Esophagus muscularis mucosa (tissue), 4 donors: ENCODE results near the gene TCERG1L. TPM values are rescaled to one million over a fixed set of nuclear protein-coding genes. Genes with fewer than 3 reads are reported as not detected.

Source experiments
- DNase-seq: peaks from one replicate; pipeline ENCODE4 v3.0.0-alpha.2; 2017; ENCODE audit errors: extremely low spot score
- H3K27ac ChIP-seq, 4 donors: fragments of 200-600 bp; sonication (generic); replicated peaks in 1 of 4; 1 replicate in 3 of 4; 2 replicates in 1 of 4; pipeline ENCODE4 v1.5.1; 2016 to 2019; ENCODE audit warnings: mild to moderate bottlenecking in 1 of 4
- H3K27me3 ChIP-seq, 4 donors: fragments of 200-600 bp; sonication (generic); one replicate each; pipeline versions ENCODE4 v1.5.1 to v1.6.0; 2016 to 2019
- H3K36me3 ChIP-seq, 4 donors: fragments of 200-600 bp; sonication (generic); one replicate each; pipeline ENCODE4 v1.5.1; 2016 to 2019
- H3K4me1 ChIP-seq, 4 donors: fragments of 200-600 bp; sonication (generic); one replicate each; pipeline ENCODE4 v1.5.1; 2016 to 2019
- H3K4me3 ChIP-seq, 4 donors: fragments of 200-600 bp; sonication (generic); 1 replicate in 2 of 4; 2 replicates in 2 of 4; pipeline ENCODE4 v1.5.1; 2016 to 2019; ENCODE audit warnings: mild to moderate bottlenecking in 4 of 4, moderate library complexity in 1 of 4
- H3K9me3 ChIP-seq, 4 donors: fragments of 200-600 bp; sonication (generic); 1 replicate in 3 of 4; 2 replicates in 1 of 4; pipeline ENCODE4 v1.5.1; 2016 to 2019
- EP300 ChIP-seq: sonication (generic); formaldehyde crosslinking; IDR thresholded peaks from one replicate; pipeline ENCODE4 v1.6.1; 2017; ENCODE audit warnings: antibody characterized with exemption
- POLR2A ChIP-seq: fragments of 450-650 bp; IDR thresholded peaks from one replicate; pipeline ENCODE4 v1.6.1; 2017; ENCODE audit warnings: antibody characterized with exemption, moderate library complexity, mild to moderate bottlenecking, low read depth
- POLR2AphosphoS5 ChIP-seq, 2 donors: sonication (generic); formaldehyde crosslinking; IDR thresholded peaks; one replicate each; pipeline ENCODE4 v1.6.1; 2017; ENCODE audit warnings: antibody characterized with exemption in 2 of 2
- WGBS: methylation state at CpG from one replicate; pipeline ENCODE4 v1.1.5; 2018; 5-methylcytosine and 5-hydroxymethylcytosine counted together
- intact Hi-C: fragments of 100-400 bp; cut with DNase I; formaldehyde crosslinking; loops from one replicate; pipeline ENCODE4 v1.15.1; 2023
- total RNA-seq, 4 donors: library from RNA; depleted of rRNA; stranded (reverse); fragments of >200 nt; gene quantifications; one replicate each; pipeline versions ENCODE4 v1.1.0 to v1.2.1, GENCODE V29; 2016
- TF ChIP-seq, protein P1 (sequence below), 3 experiments: fragments of 200-600 bp in 2 of 3; fragments of 450-650 bp in 1 of 3; sonication (generic) in 2 of 3; IDR thresholded peaks; one replicate each; pipeline ENCODE4 v1.5.1; 2017 to 2019; ENCODE audit warnings: antibody characterized with exemption in 3 of 3, mild to moderate bottlenecking in 2 of 3, moderate library complexity in 1 of 3

Gene TCERG1L
- total RNA-seq, 4 donors from 2014 or later: not detected

DNA sequence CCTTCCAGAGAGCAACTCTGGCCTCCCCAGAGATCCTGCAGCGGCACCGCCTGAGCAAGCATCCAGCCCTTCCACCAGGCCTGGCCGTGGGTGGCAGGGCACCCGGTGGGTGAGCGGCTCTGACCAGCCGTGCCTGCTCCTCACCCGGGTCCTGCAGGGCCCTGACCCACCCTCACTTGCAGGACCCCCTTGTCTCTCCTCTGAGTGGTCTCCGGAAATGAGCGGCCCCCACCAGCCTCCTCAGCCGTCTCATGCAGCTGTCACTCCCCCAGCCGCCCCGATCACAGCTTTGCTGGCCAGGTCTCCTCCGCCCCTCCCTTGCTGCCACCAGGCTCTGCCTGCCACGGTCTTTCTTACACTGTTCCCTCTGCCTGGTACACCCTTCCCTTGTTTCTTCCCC lies 218.2 kb downstream of the TCERG1L start:
- 95% methylated on average over 12 of the region's 14 CpGs for WGBS
- H3K27me3 ChIP-seq: peaks cover 0 to 32% (median 0%) of the 10 kb centered on the region in 4 donors
- H3K4me3 ChIP-seq: no peak overlapping the region
- TF ChIP-seq POLR2AphosphoS5 (IDR thresholded peaks at IDR 0.05) (no peak), EP300 (no peak), POLR2A (no peak)
- TF ChIP-seq, protein P1, sequence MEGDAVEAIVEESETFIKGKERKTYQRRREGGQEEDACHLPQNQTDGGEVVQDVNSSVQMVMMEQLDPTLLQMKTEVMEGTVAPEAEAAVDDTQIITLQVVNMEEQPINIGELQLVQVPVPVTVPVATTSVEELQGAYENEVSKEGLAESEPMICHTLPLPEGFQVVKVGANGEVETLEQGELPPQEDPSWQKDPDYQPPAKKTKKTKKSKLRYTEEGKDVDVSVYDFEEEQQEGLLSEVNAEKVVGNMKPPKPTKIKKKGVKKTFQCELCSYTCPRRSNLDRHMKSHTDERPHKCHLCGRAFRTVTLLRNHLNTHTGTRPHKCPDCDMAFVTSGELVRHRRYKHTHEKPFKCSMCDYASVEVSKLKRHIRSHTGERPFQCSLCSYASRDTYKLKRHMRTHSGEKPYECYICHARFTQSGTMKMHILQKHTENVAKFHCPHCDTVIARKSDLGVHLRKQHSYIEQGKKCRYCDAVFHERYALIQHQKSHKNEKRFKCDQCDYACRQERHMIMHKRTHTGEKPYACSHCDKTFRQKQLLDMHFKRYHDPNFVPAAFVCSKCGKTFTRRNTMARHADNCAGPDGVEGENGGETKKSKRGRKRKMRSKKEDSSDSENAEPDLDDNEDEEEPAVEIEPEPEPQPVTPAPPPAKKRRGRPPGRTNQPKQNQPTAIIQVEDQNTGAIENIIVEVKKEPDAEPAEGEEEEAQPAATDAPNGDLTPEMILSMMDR (IDR thresholded peaks at IDR 0.05): no peak
- DNase-seq: no peak
- intact Hi-C loops: no loop called here
- no peaks in the 10 kb centered on the region for H3K9me3 ChIP-seq
- H3K4me1 ChIP-seq: peaks cover 0 to 9% (median 2%) of the 10 kb centered on the region in 4 donors
- no peak overlapping the region for H3K27ac ChIP-seq
- H3K36me3 ChIP-seq: no peaks in the 10 kb centered on the region

DNA sequence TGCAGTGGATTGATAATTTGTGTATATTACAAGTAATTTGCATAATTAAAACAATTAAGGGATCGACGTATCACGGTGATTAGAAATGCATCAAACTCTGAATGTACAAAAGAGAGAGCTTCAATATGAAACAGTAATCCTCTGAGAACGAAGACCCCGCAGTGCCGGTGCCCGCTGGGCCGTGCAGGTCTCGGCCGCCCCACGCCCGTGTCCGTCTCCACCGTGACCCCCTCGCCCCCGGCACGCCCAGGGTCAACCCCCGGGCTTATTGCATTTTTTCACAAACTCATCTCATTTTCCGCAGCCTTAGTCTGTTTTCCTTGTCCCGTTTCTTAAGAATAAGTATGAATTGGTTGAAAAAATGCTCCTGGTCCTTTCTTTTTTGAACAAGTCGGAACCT lies 218.6 kb downstream of the TCERG1L start:
- H3K27me3 ChIP-seq: peaks cover 0 to 34% (median 0%) of the 10 kb centered on the region in 4 donors
- H3K4me1 ChIP-seq: peaks cover 0 to 9% (median 2%) of the 10 kb centered on the region in 4 donors
- H3K36me3 ChIP-seq: no peaks in the 10 kb centered on the region
- TF ChIP-seq EP300 (no peak), POLR2AphosphoS5 (IDR thresholded peaks at IDR 0.05) (no peak), POLR2A (no peak)
- TF ChIP-seq, protein P1 (IDR thresholded peaks at IDR 0.05): no peak
- no peak overlapping the region for H3K27ac ChIP-seq
- no peak overlapping the region for H3K4me3 ChIP-seq
- WGBS: 92% methylated on average over 20 of the region's 21 CpGs
- H3K9me3 ChIP-seq: no peaks in the 10 kb centered on the region
- intact Hi-C loops: no loop called here
- DNase-seq: no peak

DNA sequence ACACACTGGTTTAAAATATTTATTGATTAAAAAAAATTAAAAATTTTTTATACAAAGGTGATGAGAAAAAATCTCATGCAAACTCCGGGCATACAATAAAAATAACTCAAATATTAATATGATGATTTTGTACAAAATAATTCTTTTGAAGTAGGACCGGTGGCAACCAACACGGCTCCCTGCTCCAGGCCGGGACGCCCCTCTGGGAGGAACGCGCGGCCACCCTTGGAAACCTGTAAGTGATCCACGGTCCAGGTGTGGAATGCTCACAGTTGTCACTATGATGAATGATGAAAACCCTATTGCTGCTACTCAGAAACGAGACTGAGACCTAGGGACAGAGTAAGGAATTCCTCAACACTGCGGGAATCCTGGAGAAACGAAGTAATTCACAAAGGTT lies 219.1 kb downstream of the TCERG1L start:
- 79% methylated on average over 12 of the region's 12 CpGs for WGBS
- intact Hi-C loops: no loop called here

DNA sequence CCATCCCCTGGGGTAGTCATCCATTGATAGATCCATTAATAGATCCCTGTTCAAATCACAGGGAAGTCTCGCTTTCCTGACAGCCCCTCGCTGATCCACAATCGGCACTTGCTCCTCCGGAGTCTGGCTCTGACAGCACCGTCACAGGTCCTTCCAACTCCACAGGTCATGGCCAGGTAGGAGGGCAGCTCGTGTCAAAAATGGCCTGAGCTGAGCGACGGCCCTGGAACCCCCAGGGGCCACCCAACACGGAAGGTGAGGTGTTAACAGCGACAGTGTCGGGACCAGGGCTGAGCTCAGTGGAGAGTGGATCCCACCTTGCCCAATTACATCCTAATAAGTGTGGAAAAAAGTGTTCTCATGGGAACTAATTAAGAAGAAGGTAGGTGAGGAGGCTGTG lies 219.8 kb downstream of the TCERG1L start:
- Histone ChIP-seq H3K36me3 (no peaks in the 10 kb centered on the region), H3K27ac (no peak overlapping the region), H3K4me1 (peaks cover 0 to 9% (median 2%) of the 10 kb centered on the region in 4 donors), H3K4me3 (no peak overlapping the region), H3K9me3 (no peaks in the 10 kb centered on the region), H3K27me3 (peaks cover 0 to 43% (median 0%) of the 10 kb centered on the region in 4 donors)
- WGBS: 89% methylated on average over 10 of the region's 11 CpGs
- no peak for DNase-seq
- intact Hi-C loops: no loop called here
- no peak for TF ChIP-seq EP300
- no peak for TF ChIP-seq POLR2A
- TF ChIP-seq, protein P1 (IDR thresholded peaks at IDR 0.05): no peak
- no peak for TF ChIP-seq POLR2AphosphoS5 (IDR thresholded peaks at IDR 0.05)

More for the DNA sequence above, 219.1 kb downstream of the TCERG1L start:
- no peaks in the 10 kb centered on the region for H3K36me3 ChIP-seq
- H3K27me3 ChIP-seq: peaks cover 0 to 39% (median 0%) of the 10 kb centered on the region in 4 donors
- DNase-seq: no peak
- no peak overlapping the region for H3K27ac ChIP-seq
- no peak overlapping the region for H3K4me3 ChIP-seq
- no peaks in the 10 kb centered on the region for H3K9me3 ChIP-seq
- TF ChIP-seq EP300: no peak
- no peak for TF ChIP-seq POLR2AphosphoS5 (IDR thresholded peaks at IDR 0.05)
- TF ChIP-seq, protein P1 (IDR thresholded peaks at IDR 0.05): no peak
- no peak for TF ChIP-seq POLR2A
- H3K4me1 ChIP-seq: peaks cover 0 to 9% (median 2%) of the 10 kb centered on the region in 4 donors
